ENCODE results near the gene PRKCA. TPM values are rescaled to one million over a fixed set of nuclear protein-coding genes. Genes with fewer than 3 reads are reported as not detected.

Gene PRKCA
- total RNA-seq, 1 donor from 2014 or later: 5.4 TPM

DNA sequence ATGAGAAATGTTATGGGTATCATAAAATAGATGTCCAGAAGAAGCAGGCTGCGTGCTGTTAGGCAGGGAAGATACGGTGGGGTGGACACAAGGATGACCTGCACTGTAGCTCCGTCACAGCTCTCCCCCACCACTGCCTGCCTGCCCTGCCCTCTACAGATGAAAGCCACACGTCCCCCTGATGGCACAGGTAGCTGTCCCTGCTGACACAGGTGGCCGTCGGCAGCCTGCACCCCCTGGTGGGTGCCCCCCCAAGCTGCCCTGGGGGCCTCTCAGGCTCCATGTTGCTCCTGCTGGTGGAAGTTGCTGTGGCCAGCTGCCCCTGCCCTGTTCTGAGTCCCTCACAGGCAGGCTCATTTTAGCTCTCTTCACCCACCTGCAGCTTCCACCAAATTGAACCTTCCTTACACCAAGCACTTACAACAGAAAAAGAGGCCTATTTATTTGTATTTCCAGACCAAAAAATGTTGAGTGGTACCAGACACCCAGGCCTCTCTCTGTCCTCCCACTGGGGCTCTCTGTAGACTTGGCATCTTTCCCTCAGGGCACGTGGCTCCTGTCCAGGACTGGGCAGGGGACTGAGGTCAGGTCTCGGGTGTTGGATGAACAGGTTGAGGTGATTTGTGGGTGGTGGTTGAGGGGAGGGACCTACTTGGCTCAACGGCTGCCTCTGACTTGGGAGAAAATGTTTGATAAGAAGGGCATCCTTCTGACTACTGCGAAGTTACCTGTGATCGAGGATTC is 482.4 kb downstream of the PRKCA start:
- ATAC-seq (ENCODE audit: poor library complexity): no peak
- no peak for DNase-seq
- intact Hi-C loops (cut with DNase I): no loop called here

GRCh38 chr17:66786107-66786506 is 483.7 kb downstream of the PRKCA start:
- no peak for ATAC-seq (ENCODE audit: poor library complexity)

DNA sequence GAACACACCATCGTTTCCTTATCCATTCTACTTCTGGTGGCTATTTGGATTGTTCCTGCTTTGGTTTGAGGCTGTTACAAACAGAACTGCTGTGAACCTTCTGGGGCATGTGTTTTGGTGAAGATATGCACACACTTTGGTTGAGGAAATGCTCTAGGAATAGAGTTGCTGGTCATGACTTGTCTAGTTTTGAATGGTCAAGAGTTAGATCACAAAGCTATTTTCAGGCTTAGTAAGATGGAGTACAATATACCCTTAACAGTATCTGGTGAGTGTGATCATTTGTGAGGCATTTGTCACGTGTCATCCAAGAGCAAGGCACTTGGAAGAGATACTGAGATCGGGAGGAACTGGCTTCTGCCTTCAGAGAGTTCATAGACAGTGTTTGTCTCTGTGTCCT is 485.5 kb downstream of the PRKCA start:
- intact Hi-C loops (cut with DNase I): no loop called here
- no peak for DNase-seq
- ATAC-seq (ENCODE audit: poor library complexity): no peak

More at GRCh38 chr17:66786107-66786506, 483.7 kb downstream of the PRKCA start:
- DNase-seq: no peak
- intact Hi-C loops (cut with DNase I): no loop called here

GRCh38 chr17:66789093-66789492 is 486.7 kb downstream of the PRKCA start:
- ATAC-seq (ENCODE audit: poor library complexity) (peak; percentile 29), DNase-seq (no peak)

DNA sequence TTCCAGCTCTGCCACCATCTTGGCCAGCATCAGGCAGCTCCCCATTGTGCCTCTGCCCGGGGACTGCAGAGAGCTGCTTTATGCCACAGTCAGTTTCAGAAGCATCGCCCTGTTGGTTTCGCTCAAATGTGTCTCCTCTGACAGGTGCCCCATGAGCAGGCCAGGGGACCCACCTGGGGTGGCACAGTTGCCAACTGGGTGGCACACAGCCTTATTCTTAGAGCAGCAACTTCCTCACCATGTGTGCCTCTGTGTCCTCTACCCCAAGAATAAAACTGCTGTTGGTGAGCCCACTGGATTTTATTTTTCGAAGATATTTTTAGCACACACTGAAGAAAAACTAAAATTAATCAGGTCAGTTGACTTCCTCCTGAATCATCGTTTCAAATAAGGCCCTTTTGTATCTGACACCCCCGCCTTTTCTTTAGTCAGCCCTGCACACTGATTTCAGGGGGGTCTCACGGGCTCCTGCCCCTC is 487.6 kb downstream of the PRKCA start:
- ATAC-seq (ENCODE audit: poor library complexity): no peak
- intact Hi-C loops (cut with DNase I): no loop called here
- DNase-seq: no peak

More at GRCh38 chr17:66789093-66789492, 486.7 kb downstream of the PRKCA start:
- intact Hi-C loops (cut with DNase I): no loop called here

DNA sequence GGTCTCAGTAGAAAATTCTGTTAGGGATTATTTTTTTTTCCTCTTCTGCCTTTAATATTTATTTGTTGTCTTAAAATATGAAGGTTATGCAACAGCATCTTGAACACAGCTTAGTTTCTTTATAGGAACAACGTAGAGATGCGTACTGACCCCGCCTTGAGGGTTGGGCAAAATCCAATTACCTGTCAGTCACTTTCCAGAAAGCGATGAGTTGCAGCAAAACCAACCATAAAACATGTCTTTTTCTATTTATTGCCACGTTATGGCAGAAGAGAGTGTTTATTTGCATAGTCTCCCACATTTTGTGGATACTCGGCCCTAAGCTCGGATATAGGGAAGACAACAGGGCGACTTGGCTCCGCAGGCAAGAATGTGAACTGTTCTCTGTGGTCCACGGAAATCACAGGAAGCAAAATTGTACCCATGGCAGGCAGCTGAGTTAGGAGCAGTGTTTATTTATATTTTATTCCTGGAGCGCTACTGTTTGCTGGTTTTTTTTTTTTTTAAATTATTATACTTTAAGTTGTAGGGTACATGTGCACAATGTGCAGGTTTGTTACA is 488.2 kb downstream of the PRKCA start:
- DNase-seq (no peak), ATAC-seq (ENCODE audit: poor library complexity) (no peak)
- intact Hi-C loops (cut with DNase I): no loop called here

- DNase-seq (no peak), ATAC-seq (ENCODE audit: poor library complexity) (peak; percentile 53)
- intact Hi-C loops (cut with DNase I): no loop called here
Measured at GRCh38 chr17:66791347-66791746, 488.9 kb downstream of the PRKCA start.

DNA sequence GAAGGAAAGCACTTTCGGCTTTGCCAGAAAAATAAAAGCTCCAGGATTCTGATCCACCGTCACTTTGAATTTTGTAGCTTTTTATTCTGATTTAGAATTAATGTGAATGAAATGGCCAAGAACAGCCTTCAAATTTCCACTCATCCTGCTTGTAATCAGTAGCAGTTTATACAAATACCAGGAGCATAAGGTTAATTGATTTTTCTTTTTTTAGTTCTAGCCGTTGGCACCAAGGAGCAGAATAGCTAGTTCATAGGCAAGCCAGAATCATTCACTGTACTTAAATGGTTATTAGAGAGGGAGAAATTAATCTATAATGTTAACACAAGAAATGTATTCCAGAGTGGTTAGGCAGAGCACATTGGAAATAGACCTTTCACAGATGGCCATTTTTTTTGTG is 491.4 kb downstream of the PRKCA start:
- intact Hi-C loops (cut with DNase I): no loop called here
- no peak for DNase-seq
- no peak for ATAC-seq (ENCODE audit: poor library complexity)

- intact Hi-C loops (cut with DNase I): no loop called here
- DNase-seq: no peak
- no peak for ATAC-seq (ENCODE audit: poor library complexity)
Measured at GRCh38 chr17:66795486-66795885, 493.1 kb downstream of the PRKCA start.

- intact Hi-C loops (cut with DNase I): no loop called here
- no peak for DNase-seq
- peak; percentile 52 for ATAC-seq (ENCODE audit: poor library complexity)
Measured at GRCh38 chr17:66799849-66800537, 497.6 kb downstream of the PRKCA start.

GRCh38 chr17:66803474-66803951 is 501.1 kb downstream of the PRKCA start:
- no peak for ATAC-seq (ENCODE audit: poor library complexity)
- intact Hi-C loops (cut with DNase I): no loop called here
- DNase-seq: no peak

DNA sequence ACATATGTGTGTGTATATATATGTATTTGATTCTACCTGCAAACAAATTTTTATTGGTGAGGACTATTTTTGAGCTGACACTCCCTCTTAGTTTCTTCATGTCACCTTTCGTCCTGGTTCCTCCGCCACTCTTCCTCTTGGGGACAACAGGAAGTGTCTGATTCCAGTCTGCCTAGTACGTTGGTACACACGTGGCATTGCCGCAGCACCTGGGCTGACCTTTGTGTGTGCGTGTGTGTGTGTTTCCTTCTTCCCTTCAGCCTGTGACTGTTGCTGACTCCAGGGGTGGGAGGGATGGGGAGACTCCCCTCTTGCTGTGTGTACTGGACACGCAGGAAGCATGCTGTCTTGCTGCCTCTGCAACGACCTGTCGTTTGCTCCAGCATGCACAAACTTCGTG is 503.2 kb downstream of the PRKCA start:
- DNase-seq: no peak
- no peak for ATAC-seq (ENCODE audit: poor library complexity)

GRCh38 chr17:66807182-66807581 is 504.8 kb downstream of the PRKCA start:
- ATAC-seq (ENCODE audit: poor library complexity): no peak
- DNase-seq: no peak
- intact Hi-C loops (cut with DNase I): no loop called here

More for the DNA sequence above, 503.2 kb downstream of the PRKCA start:
- intact Hi-C loops (cut with DNase I): no loop called here

- no peak for DNase-seq
- ATAC-seq (ENCODE audit: poor library complexity): no peak
- intact Hi-C loops (cut with DNase I): no loop called here
Measured at GRCh38 chr17:66809408-66809807, 507.0 kb downstream of the PRKCA start.

GRCh38 chr17:66810951-66811682 is 508.7 kb downstream of the PRKCA start:
- DNase-seq: no peak
- ATAC-seq (ENCODE audit: poor library complexity): no peak
- intact Hi-C loops (cut with DNase I): no loop called here

- intact Hi-C loops (cut with DNase I): no loop called here
- DNase-seq (no peak), ATAC-seq (ENCODE audit: poor library complexity) (no peak)
Measured at GRCh38 chr17:66811683-66812054, 509.3 kb downstream of the PRKCA start.

GRCh38 chr17:66812571-66812970 is 510.2 kb downstream of the PRKCA start:
- intact Hi-C loops (cut with DNase I): no loop called here

DNA sequence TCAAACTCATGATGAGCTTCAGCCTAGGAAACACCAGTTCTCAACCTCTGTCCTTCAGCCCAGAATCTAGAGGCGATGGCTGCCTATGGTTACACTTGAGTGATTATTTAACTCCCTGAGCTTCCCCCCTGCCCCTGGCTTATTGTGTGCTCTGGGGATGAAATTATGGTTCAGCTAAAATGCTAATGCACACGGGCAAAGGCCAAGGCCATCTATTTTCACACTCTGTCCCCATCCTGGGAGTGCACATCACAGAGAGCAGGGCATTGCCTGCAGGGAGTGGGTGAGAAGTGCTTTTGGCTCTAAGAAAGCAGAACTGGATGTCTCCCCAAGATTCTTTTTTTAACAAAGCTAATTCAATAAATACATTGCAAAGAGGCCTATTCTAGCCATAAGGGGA is 510.9 kb downstream of the PRKCA start:
- intact Hi-C loops (cut with DNase I): no loop called here
- ATAC-seq (ENCODE audit: poor library complexity): no peak
- DNase-seq: no peak

More at GRCh38 chr17:66812571-66812970, 510.2 kb downstream of the PRKCA start:
- ATAC-seq (ENCODE audit: poor library complexity): no peak
- no peak for DNase-seq

DNA sequence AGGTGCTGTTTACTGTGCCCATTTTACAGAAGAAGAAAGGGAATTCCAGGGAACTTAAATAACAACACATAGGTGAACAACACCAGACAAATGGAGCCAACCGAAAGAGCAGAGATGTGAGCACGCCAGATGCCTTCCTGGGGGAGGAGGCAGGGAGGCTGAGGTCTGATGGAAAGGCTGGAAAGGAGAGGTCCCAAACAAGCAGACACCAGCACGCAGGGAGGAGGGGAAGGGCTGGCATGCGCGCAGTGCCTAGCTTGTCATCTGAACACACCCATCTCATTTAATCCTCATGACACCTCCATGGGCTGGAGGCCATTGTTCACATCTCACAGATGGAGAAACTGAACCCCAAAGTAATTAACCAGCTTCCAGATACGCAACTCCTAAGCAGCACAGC is 511.6 kb downstream of the PRKCA start:
- intact Hi-C loops (cut with DNase I): no loop called here
- ATAC-seq (ENCODE audit: poor library complexity): no peak

More for the DNA sequence above, 511.6 kb downstream of the PRKCA start:
- no peak for DNase-seq
